Memory B cell (primary cell): Measurements from ENCODE around the gene ATXN1.

Source experiments
- ATAC-seq: fragments of 150-1000 bp; cut with Tn5 transposase; 2 replicates; pipeline ENCODE4 v1.10.0; 2021; ENCODE audit warnings: low read depth, mild to moderate bottlenecking, moderate library complexity
- DNase-seq, 2 donors: peaks; one replicate each; pipeline ENCODE4 v3.0.0; 2022; ENCODE audit warnings: low spot score in 2 of 2
- H3K27ac Mint-ChIP-seq: one replicate; pipeline ENCODE4 v1.8.0; 2022; ENCODE audit warnings: mild to moderate bottlenecking, moderate library complexity, mixed read lengths
- H3K27me3 Mint-ChIP-seq: one replicate; pipeline ENCODE4 v1.8.0; 2022; ENCODE audit warnings: mixed read lengths
- H3K36me3 Mint-ChIP-seq: one replicate; pipeline ENCODE4 v1.8.0; 2022; ENCODE audit warnings: mild to moderate bottlenecking, mixed read lengths
- H3K4me1 Mint-ChIP-seq: one replicate; pipeline ENCODE4 v1.8.0; 2022; ENCODE audit warnings: mixed read lengths
- H3K4me3 Mint-ChIP-seq: one replicate; pipeline ENCODE4 v1.8.0; 2022; ENCODE audit warnings: mild to moderate bottlenecking, moderate library complexity, mixed read lengths
- H3K9me3 Mint-ChIP-seq: one replicate; pipeline ENCODE4 v1.8.0; 2022; ENCODE audit warnings: mixed read lengths

Gene ATXN1

GRCh38 chr6:16430391-16431089 is 330.7 kb downstream of the ATXN1 start:
- H3K9me3 Mint-ChIP-seq: peaks cover 2% of the 10 kb centered on the region
- H3K4me3 Mint-ChIP-seq: peak overlapping the region; percentile 45
- peaks cover 10% of the 10 kb centered on the region for H3K36me3 Mint-ChIP-seq
- H3K27ac Mint-ChIP-seq: peak overlapping the region; percentile 54
- H3K4me1 Mint-ChIP-seq: peaks cover 46% of the 10 kb centered on the region
- no peaks in the 10 kb centered on the region for H3K27me3 Mint-ChIP-seq
- ATAC-seq (no peak), DNase-seq (no peak)

- peaks cover 1% of the 10 kb centered on the region for H3K36me3 Mint-ChIP-seq
- H3K4me1 Mint-ChIP-seq: peaks cover 37% of the 10 kb centered on the region
- DNase-seq (no peak), ATAC-seq (no peak)
- no peak overlapping the region for H3K4me3 Mint-ChIP-seq
- peak overlapping the region; percentile 3 for H3K27ac Mint-ChIP-seq
- H3K27me3 Mint-ChIP-seq: no peaks in the 10 kb centered on the region
- H3K9me3 Mint-ChIP-seq: no peaks in the 10 kb centered on the region
Observed at GRCh38 chr6:16429669-16430068, 331.6 kb downstream of the ATXN1 start.

GRCh38 chr6:16427124-16427523 is 334.1 kb downstream of the ATXN1 start:
- no peak overlapping the region for H3K4me3 Mint-ChIP-seq
- H3K27ac Mint-ChIP-seq: no peak overlapping the region
- DNase-seq: no peak
- ATAC-seq: no peak
- peaks cover 1% of the 10 kb centered on the region for H3K36me3 Mint-ChIP-seq
- no peaks in the 10 kb centered on the region for H3K27me3 Mint-ChIP-seq
- no peaks in the 10 kb centered on the region for H3K9me3 Mint-ChIP-seq
- H3K4me1 Mint-ChIP-seq: peaks cover 37% of the 10 kb centered on the region

DNA sequence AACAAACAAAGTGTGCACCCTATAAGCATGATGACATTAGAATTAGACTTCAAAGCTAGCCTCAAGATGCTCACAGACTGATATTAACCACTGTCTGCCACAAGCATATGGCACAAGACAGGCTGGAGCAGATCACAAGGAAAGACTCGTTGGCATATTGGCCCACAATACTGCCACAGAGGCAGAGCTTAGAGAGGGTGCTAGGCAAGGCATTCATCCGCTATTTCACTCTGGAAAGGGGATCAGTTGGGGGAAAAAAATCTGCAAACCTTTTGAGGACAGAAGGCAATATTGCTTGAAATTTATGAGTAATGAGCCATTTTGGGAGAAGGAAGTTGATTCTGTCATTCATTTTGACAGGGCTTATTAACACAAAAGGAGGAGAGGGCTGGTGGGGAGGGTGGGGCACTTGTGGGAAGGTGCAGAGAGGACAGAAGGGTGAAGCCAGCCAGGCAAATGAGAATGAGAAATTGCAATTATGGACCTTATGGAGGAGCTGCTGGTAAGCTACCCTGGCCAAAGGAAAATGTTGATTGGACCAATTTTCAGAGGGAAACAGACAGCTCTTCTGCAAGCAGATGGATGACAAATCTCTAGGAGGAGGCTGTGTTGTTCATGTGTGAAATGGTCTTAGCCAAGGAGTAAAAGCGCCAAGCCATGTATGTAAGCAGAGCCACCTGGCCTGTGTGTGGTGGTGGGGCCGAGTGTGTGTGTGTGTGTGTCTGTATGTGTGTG is 335.2 kb downstream of the ATXN1 start:
- no peak for ATAC-seq
- Mint-ChIP-seq H3K4me3 (no peak overlapping the region), H3K4me1 (peaks cover 35% of the 10 kb centered on the region), H3K36me3 (peaks cover 1% of the 10 kb centered on the region), H3K9me3 (no peaks in the 10 kb centered on the region), H3K27me3 (no peaks in the 10 kb centered on the region), H3K27ac (peak overlapping the region; percentile 100)
- no peak for DNase-seq

DNA sequence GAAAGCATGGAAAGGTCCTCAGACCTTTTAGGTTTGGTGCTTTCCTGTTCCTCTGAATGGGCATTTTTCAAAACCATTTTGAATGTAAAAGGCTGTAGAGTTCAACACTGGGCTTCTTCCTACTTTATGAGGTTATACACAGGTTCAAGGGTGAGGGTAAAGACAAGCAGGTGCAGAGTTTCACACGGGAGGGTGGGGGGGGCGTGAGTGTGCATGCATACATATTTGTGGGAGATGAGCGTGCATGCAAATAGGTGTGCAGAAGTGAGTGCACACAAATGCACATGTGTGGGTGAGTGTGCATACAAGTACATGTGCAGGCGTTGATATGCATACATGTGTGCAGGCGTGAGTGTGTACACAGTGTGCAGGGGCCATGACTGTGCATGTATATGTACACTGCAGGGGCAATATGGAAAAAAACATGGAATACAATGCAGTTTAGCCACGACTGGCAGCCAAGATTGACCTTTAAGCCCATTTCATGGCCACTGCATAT is 339.7 kb downstream of the ATXN1 start:
- DNase-seq: no peak
- H3K9me3 Mint-ChIP-seq: no peaks in the 10 kb centered on the region
- no peaks in the 10 kb centered on the region for H3K36me3 Mint-ChIP-seq
- H3K27ac Mint-ChIP-seq: peak overlapping the region; percentile 100
- no peaks in the 10 kb centered on the region for H3K27me3 Mint-ChIP-seq
- ATAC-seq: no peak
- H3K4me1 Mint-ChIP-seq: peaks cover 46% of the 10 kb centered on the region
- H3K4me3 Mint-ChIP-seq: peak overlapping the region; percentile 84

DNA sequence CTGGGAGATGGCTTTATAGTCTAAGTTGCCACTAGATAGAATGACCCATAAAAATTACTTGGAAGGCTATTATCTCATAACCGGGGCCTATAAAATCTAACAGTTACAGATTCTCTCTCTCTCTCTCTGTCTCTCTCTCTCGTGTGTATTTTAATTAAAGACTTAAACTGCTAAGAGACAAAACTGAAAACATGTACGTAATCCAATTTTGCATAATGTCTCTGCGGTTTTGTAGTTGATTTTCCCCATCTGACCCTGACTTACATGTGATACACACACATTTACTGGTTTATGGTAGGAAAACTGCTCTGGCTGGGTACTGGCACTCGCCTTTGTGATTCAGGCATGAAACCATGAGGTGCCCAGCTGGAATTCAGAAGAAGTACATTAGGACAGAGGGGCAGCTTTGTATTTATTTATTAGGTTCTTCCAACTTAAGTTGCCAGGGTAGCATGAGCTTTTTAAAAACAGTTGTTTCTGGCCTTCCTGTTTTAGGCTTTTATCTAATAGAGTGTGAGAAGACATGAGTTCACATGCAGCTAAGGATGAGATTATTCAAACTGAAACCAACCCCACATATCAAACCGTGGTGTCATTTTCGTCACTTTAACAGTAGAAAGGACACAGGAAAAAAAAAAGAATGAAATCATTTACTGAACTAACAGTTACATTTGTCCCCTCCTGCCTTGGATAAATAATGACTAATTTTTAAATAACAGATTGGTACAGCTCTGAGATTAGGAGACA is 340.4 kb downstream of the ATXN1 start:
- ATAC-seq (peak; percentile 71), DNase-seq (peak; percentile 63 to 76)
- Mint-ChIP-seq H3K4me3 (peak overlapping the region; percentile 84), H3K9me3 (no peaks in the 10 kb centered on the region), H3K27ac (peak overlapping the region; percentile 100), H3K36me3 (no peaks in the 10 kb centered on the region), H3K4me1 (peaks cover 40% of the 10 kb centered on the region), H3K27me3 (no peaks in the 10 kb centered on the region)

- H3K4me3 Mint-ChIP-seq: peak overlapping the region; percentile 84
- H3K27ac Mint-ChIP-seq: peak overlapping the region; percentile 100
- no peak for DNase-seq
- no peaks in the 10 kb centered on the region for H3K9me3 Mint-ChIP-seq
- ATAC-seq: no peak
- H3K36me3 Mint-ChIP-seq: no peaks in the 10 kb centered on the region
- no peaks in the 10 kb centered on the region for H3K27me3 Mint-ChIP-seq
- peaks cover 38% of the 10 kb centered on the region for H3K4me1 Mint-ChIP-seq
Observed at GRCh38 chr6:16420337-16420714, 340.9 kb downstream of the ATXN1 start.

DNA sequence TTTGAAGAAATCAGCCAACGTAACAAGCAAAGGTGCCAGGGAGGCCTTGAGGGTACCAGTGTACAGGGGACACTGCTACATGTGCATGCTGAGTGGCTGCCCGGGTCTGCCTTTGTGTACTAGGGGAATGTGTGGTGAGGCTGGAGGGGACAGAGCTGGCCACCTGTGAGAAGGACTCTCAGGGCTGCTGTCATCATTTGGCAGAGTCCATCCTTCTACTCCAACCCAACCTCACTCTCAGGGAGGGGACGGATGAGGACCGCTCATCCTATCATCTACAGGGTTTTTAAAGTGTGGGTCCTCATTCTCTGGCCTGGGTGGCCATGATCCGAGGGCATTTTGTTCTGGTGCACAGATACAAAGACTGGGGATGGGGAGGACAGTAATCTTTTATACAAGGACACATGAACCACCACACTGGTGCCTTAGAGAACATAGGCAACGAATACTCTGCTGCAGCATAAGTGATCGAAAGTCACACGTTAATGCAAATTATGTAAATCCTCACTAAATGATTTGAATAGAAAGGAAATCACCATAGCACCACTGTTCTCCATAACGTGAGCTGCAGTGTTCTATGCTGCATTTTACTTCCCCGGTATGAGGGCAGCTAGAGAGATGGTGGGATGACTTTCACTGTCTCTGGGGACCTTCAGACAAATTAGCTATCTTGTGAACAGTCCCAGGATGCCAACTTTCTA is 341.5 kb downstream of the ATXN1 start:
- peak overlapping the region; percentile 84 for H3K4me3 Mint-ChIP-seq
- H3K9me3 Mint-ChIP-seq: no peaks in the 10 kb centered on the region
- H3K4me1 Mint-ChIP-seq: peaks cover 38% of the 10 kb centered on the region
- ATAC-seq: peak; percentile 71
- peak; percentile 42 to 64 for DNase-seq
- peak overlapping the region; percentile 100 for H3K27ac Mint-ChIP-seq
- no peaks in the 10 kb centered on the region for H3K36me3 Mint-ChIP-seq
- no peaks in the 10 kb centered on the region for H3K27me3 Mint-ChIP-seq

- H3K36me3 Mint-ChIP-seq: no peaks in the 10 kb centered on the region
- ATAC-seq: no peak
- DNase-seq: no peak
- H3K27me3 Mint-ChIP-seq: no peaks in the 10 kb centered on the region
- H3K4me1 Mint-ChIP-seq: peaks cover 47% of the 10 kb centered on the region
- no peaks in the 10 kb centered on the region for H3K9me3 Mint-ChIP-seq
- H3K4me3 Mint-ChIP-seq: no peak overlapping the region
- no peak overlapping the region for H3K27ac Mint-ChIP-seq
Observed at GRCh38 chr6:16418151-16418550, 343.1 kb downstream of the ATXN1 start.

DNA sequence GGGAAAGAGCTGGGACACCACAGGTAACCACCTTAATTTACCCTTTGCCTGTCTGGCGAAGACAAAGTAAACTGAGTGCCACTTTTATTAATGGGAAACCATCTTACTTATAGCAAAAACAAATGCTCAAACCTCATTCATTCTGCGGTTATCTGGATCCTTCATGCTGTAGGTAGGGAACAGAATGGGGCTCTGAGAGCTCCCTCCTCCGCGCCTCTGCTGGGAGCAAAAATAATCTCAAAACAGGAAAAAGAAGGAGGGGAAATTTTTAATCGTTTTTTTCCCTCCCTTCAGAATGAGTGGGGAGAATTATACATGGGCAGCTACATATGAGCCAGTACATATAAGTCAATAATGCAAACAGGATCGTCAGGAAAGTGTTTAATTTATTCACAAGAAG is 345.6 kb downstream of the ATXN1 start:
- Mint-ChIP-seq H3K9me3 (no peaks in the 10 kb centered on the region), H3K27me3 (no peaks in the 10 kb centered on the region), H3K4me3 (no peak overlapping the region), H3K27ac (no peak overlapping the region), H3K36me3 (no peaks in the 10 kb centered on the region), H3K4me1 (peaks cover 33% of the 10 kb centered on the region)
- DNase-seq: no peak
- no peak for ATAC-seq

- H3K4me1 Mint-ChIP-seq: peaks cover 30% of the 10 kb centered on the region
- H3K27me3 Mint-ChIP-seq: no peaks in the 10 kb centered on the region
- H3K9me3 Mint-ChIP-seq: no peaks in the 10 kb centered on the region
- H3K4me3 Mint-ChIP-seq: peak overlapping the region; percentile 88
- peak; percentile 23 for ATAC-seq
- H3K36me3 Mint-ChIP-seq: no peaks in the 10 kb centered on the region
- H3K27ac Mint-ChIP-seq: peak overlapping the region; percentile 97
- DNase-seq: no peak
Observed at GRCh38 chr6:16414205-16414604, 347.1 kb downstream of the ATXN1 start.

DNA sequence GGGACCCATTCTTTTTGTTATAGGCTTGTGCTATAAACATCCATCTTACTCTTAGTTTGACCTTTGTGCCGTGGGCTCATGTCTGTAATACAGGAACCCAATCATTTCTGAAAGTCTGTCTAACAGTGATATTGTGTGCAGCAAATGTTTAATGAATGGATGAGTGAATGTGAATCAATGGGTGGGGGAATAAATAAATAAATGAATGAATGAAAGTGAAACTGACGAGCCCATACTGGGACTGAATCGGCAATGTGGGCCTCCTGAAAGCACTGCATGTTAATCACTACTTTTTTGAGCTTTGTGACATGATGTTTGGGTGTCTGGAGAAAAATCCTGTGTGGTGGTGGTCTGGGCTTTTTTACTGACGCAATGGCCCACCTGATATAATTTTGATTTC is 347.9 kb downstream of the ATXN1 start:
- Mint-ChIP-seq H3K4me1 (peaks cover 27% of the 10 kb centered on the region), H3K9me3 (no peaks in the 10 kb centered on the region), H3K27me3 (no peaks in the 10 kb centered on the region), H3K36me3 (no peaks in the 10 kb centered on the region), H3K4me3 (peak overlapping the region; percentile 88), H3K27ac (peak overlapping the region; percentile 97)
- no peak for DNase-seq
- peak; percentile 61 for ATAC-seq

DNA sequence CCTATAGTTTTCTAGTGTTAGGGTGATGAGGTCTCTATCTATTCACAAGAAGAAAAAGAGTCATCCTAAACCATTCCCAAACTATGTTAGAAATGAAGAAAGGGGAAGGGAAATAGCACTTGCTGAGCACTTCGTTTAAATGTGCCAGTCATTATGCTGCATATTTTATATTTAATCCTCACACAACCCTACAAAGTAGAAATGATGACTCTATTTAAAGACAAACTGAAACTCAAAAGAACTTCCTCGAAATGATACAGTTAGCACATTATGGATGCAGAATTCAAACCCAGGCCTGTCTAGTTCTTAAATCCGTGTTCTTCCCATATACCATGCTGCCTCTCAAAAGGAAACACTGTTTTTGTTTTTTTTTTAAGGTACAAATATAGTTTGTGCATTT is 348.3 kb downstream of the ATXN1 start:
- Mint-ChIP-seq H3K27ac (peak overlapping the region; percentile 97), H3K36me3 (no peaks in the 10 kb centered on the region), H3K4me3 (peak overlapping the region; percentile 88), H3K27me3 (no peaks in the 10 kb centered on the region), H3K9me3 (no peaks in the 10 kb centered on the region), H3K4me1 (peaks cover 28% of the 10 kb centered on the region)
- peak; percentile 31 for ATAC-seq
- DNase-seq: no peak
